ENCODE data around the gene DAPK1. TPM values are rescaled to one million over a fixed set of nuclear protein-coding genes. Genes with fewer than 3 reads are reported as not detected.

The DAPK1 gene
- total and polyA plus RNA-seq, 8 donors, result 9.0 to 88.7 (median 50.7) TPM

DNA sequence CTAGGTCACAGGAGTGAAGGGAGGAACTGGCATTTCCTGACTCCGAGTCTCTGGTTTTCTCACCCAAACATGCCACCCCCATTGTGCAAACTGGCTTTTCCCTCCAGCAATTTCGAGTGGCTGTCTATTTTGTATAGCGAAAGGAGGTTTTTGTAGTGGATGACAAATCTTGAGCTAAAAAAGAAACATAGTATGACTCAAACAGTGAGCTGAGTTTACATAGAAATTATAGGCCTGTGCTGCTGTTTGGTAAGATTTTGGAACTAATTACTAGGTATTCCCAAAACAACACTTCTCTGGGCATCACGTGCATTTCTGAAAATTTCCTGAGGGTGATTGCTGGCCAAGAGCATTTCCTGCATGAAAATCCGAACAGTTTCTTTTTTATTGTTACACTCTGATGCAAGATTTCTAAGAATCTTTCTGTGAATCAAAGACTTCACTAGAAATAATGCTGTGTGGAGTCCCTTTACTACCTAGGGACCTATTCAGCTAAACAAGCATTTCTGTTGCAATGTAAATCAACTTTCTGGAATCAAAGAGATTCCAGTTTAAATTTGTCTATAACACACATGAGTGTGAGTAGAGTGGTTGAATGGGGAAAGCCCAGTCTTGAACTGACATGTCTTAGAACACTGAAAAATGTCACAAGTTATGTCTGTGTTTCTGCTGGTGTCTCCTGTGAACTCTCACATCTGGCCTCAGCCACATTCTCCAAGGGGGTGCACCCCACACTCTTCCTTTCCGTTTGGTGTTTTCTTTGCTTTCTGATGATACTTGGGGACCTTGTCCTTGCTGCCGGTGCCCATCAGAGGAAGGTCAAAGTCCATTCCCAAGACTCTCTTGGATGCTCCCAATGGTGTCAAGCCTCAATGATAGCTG, 33.3 kb upstream of the DAPK1 start:
- TF ChIP-seq EP300 (IDR thresholded peaks at IDR 0.05), result no peak
- intact Hi-C loops (cut with DNase I; ENCODE audit: low total_unique reads), result no loop called here
- Histone ChIP-seq H3K9me3 (no peaks in the 10 kb centered on the region), H3K27ac (peak overlapping the region in 3 of 5 donors; percentile 8 to 53 (median 13)), H3K27me3 (no peaks in the 10 kb centered on the region), H3K4me3 (no peak overlapping the region), H3K36me3 (no peaks in the 10 kb centered on the region), H3K4me1 (peaks cover 0 to 10% (median 3%) of the 10 kb centered on the region in 4 donors)
- 46 to 68% (median 53%) methylated on average over 7 of the region's 7 CpGs for WGBS, 5 donors
- no peak for DNase-seq

DNA sequence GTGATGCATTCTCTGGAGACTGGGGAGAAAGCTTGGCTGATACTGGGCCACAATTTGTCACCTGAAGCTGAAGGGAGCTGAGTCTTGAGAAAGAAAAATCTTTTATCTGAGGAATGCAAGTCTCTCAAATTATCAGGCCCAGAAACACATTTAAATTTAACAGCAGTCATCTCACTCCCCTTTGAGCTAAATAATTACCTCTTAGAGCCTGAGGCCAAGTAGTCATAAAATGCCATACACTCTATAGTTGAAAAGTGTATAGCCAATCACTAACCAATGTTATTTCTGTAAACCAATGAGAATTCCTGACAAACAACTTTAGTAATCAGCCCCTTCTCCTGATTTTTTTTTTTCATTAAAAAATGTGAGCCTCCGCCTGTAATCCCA, 32.7 kb upstream of the DAPK1 start:
- intact Hi-C loops (cut with DNase I; ENCODE audit: low total_unique reads), result no loop called here
- Histone ChIP-seq H3K9me3 (no peaks in the 10 kb centered on the region), H3K27ac (peak overlapping the region in 1 of 5 donors; percentile 6), H3K4me3 (no peak overlapping the region), H3K4me1 (peaks cover 0 to 10% (median 3%) of the 10 kb centered on the region in 4 donors), H3K27me3 (no peaks in the 10 kb centered on the region), H3K36me3 (no peaks in the 10 kb centered on the region)
- TF ChIP-seq POLR2AphosphoS5 (IDR thresholded peaks at IDR 0.05) (no peak), POLR2A (IDR thresholded peaks at IDR 0.05) (no peak), EP300 (IDR thresholded peaks at IDR 0.05) (no peak)
- TF ChIP-seq, protein P1, sequence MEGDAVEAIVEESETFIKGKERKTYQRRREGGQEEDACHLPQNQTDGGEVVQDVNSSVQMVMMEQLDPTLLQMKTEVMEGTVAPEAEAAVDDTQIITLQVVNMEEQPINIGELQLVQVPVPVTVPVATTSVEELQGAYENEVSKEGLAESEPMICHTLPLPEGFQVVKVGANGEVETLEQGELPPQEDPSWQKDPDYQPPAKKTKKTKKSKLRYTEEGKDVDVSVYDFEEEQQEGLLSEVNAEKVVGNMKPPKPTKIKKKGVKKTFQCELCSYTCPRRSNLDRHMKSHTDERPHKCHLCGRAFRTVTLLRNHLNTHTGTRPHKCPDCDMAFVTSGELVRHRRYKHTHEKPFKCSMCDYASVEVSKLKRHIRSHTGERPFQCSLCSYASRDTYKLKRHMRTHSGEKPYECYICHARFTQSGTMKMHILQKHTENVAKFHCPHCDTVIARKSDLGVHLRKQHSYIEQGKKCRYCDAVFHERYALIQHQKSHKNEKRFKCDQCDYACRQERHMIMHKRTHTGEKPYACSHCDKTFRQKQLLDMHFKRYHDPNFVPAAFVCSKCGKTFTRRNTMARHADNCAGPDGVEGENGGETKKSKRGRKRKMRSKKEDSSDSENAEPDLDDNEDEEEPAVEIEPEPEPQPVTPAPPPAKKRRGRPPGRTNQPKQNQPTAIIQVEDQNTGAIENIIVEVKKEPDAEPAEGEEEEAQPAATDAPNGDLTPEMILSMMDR (IDR thresholded peaks at IDR 0.05), result no peak
- WGBS, 5 donors, result 95 to 100% (median 100%) methylated on average over 1 of the region's 1 CpG
- no peak for DNase-seq

DNA sequence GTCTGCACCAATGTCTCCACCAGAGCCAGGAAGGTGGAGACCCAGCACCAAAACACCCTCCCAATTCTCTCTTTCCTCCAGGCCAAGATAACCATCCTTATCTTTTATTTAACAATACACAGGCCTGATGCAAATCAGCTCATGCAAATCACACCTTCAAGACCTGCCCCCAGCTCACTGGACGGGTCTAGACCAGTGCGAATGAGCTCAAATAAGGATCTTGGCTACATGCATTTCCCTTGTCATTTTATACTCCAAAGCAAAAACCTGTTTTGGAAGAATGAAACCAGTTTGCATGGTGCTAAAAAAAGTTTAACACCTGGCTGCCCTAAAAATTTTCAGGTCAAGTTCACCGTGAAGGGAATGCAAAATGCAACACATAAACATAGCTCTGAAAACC, 31.9 kb upstream of the DAPK1 start:
- intact Hi-C loops (cut with DNase I; ENCODE audit: low total_unique reads), result no loop called here
- peaks cover 0 to 10% (median 3%) of the 10 kb centered on the region in 4 donors for H3K4me1 ChIP-seq
- no peaks in the 10 kb centered on the region for H3K9me3 ChIP-seq
- TF ChIP-seq, protein P1 (IDR thresholded peaks at IDR 0.05), result no peak
- no peak for TF ChIP-seq EP300 (IDR thresholded peaks at IDR 0.05)
- TF ChIP-seq POLR2A (IDR thresholded peaks at IDR 0.05), result no peak
- no peak for TF ChIP-seq POLR2AphosphoS5 (IDR thresholded peaks at IDR 0.05)
- WGBS, 5 donors, result 27 to 59% (median 45%) methylated on average over 3 of the region's 3 CpGs
- H3K27ac ChIP-seq, result no peak overlapping the region
- no peaks in the 10 kb centered on the region for H3K36me3 ChIP-seq
- no peak overlapping the region for H3K4me3 ChIP-seq
- H3K27me3 ChIP-seq, result no peaks in the 10 kb centered on the region
- peak in 1 of 2 donors; percentile 26 for DNase-seq

DNA sequence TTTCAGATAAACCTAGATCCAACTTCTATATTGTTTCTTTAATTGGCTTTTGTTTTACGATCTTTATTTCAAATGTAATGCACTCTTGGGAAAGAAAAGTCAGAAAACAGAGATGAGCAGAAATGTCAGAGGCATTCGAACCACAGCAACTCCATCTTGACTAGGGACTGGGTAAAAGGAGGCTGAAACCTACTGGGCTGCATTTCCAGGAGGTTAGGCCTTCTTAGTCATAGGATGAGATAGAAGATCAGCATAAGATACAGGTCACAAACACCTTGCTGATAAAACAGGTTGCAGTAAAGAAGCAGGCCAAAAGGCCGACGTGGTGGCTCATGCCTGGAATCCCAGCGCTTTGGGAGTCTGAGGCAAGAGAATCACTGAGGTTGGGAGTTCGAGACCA, 30.5 kb upstream of the DAPK1 start:
- intact Hi-C loops (cut with DNase I; ENCODE audit: low total_unique reads), result no loop called here
- no peak for TF ChIP-seq EP300 (IDR thresholded peaks at IDR 0.05)
- no peak for TF ChIP-seq POLR2A (IDR thresholded peaks at IDR 0.05)
- TF ChIP-seq, protein P1 (IDR thresholded peaks at IDR 0.05), result no peak
- TF ChIP-seq POLR2AphosphoS5 (IDR thresholded peaks at IDR 0.05), result no peak
- no peak for DNase-seq
- Histone ChIP-seq H3K27ac (no peak overlapping the region), H3K4me1 (peaks cover 0 to 10% (median 3%) of the 10 kb centered on the region in 4 donors), H3K9me3 (no peaks in the 10 kb centered on the region), H3K4me3 (no peak overlapping the region), H3K36me3 (no peaks in the 10 kb centered on the region), H3K27me3 (no peaks in the 10 kb centered on the region)
- 84 to 97% (median 95%) methylated on average over 6 of the region's 6 CpGs for WGBS, 5 donors

Measured in stomach (tissue), 9 donors.